NCI-H2107 treated with DMSO at 0.1 percent for 48 hours (cell line): Measurements from ENCODE around the gene CYP51A1.
"Not testable (repeated sequence)": the region's sequence is repeated elsewhere in the genome, so short reads cannot be mapped to it uniquely, and the experiment has no call there.

Experiments used
- DNase-seq: peaks from one replicate; lab custom pipeline; 2025; ENCODE audit not compliant: unreplicated experiment; lab: John Stamatoyannopoulos, UW

Gene CYP51A1

GRCh38 chr7:92134271-92135051 lies at the start of gene CYP51A1:
Gene CYP51A1, minus strand, starts transcription at chr7:92134477. Its CDS starts 113 bp downstream, at chr7:92134364.
- DNase-seq: peak; percentile 94

- peak; percentile 62 for DNase-seq
These were observed 44.9 kb upstream of the CYP51A1 start, which contains the start of gene LRRD1 for GRCh38 chr7:92178928-92179924. Gene LRRD1, minus strand, starts transcription at chr7:92179142. Its CDS starts 13,940 bp downstream, at chr7:92165202.

GRCh38 chr7:92177362-92177761 lies 43.1 kb upstream of the CYP51A1 start:
- DNase-seq: no peak

- DNase-seq: not testable (repeated sequence)
These were observed 35.3 kb upstream of the CYP51A1 start for GRCh38 chr7:92169529-92169928.

GRCh38 chr7:92161271-92161670 lies 27.0 kb upstream of the CYP51A1 start:
- no peak for DNase-seq

- DNase-seq: no peak
These were observed 24.6 kb upstream of the CYP51A1 start for GRCh38 chr7:92158660-92159575.

- no peak for DNase-seq
These were observed 22.7 kb upstream of the CYP51A1 start for GRCh38 chr7:92156990-92157389.

- no peak for DNase-seq
These were observed 20.9 kb upstream of the CYP51A1 start for GRCh38 chr7:92155108-92155739.

- no peak for DNase-seq
These were observed 16.3 kb upstream of the CYP51A1 start for GRCh38 chr7:92150450-92151017.

- DNase-seq: no peak
These were observed 15.5 kb upstream of the CYP51A1 start for GRCh38 chr7:92149736-92150239.

- not testable (repeated sequence) for DNase-seq
These were observed 9.1 kb upstream of the CYP51A1 start for GRCh38 chr7:92143192-92143880.

GRCh38 chr7:92142791-92143190 lies 8.5 kb upstream of the CYP51A1 start:
- DNase-seq: not testable (repeated sequence)

- DNase-seq: no peak
These were observed 6.9 kb upstream of the CYP51A1 start for GRCh38 chr7:92141161-92141560.

GRCh38 chr7:92137557-92137956 lies 3.3 kb upstream of the CYP51A1 start:
- no peak for DNase-seq

- peak; percentile 36 for DNase-seq
These were observed 994 bp upstream of the CYP51A1 start for GRCh38 chr7:92135052-92135889.

- DNase-seq: peak; percentile 68
These were observed 473 bp downstream of the CYP51A1 start for GRCh38 chr7:92133737-92134270.

GRCh38 chr7:92133133-92133736 lies 1.0 kb downstream of the CYP51A1 start:
- DNase-seq: peak; percentile 68
